Parathyroid adenoma (tissue), 2 donors: ENCODE results near the gene WFS1.

ENCODE experiments used
- H2AFZ ChIP-seq: fragments of 300-600 bp; sonication (generic); one replicate; pipeline ENCODE4 v1.7.0; 2017; ENCODE audit warnings: antibody characterized with exemption, mild to moderate bottlenecking
- H3K27ac ChIP-seq: fragments of 300-600 bp; sonication (generic); one replicate; pipeline ENCODE4 v1.7.0; 2017
- H3K27me3 ChIP-seq: fragments of 300-600 bp; sonication (generic); one replicate; pipeline ENCODE4 v1.7.0; 2017; ENCODE audit warnings: low read length; ENCODE audit not compliant: control insufficient read depth, insufficient read depth
- H3K36me3 ChIP-seq: fragments of 300-600 bp; sonication (generic); one replicate; pipeline ENCODE4 v1.7.0; 2017; ENCODE audit warnings: low read length; ENCODE audit not compliant: control insufficient read depth, insufficient read depth
- H3K4me1 ChIP-seq: fragments of 300-600 bp; sonication (generic); one replicate; pipeline ENCODE4 v1.7.0; 2017; ENCODE audit warnings: control low read depth
- H3K4me2 ChIP-seq: fragments of 300-600 bp; sonication (generic); one replicate; pipeline ENCODE4 v1.7.0; 2017; ENCODE audit warnings: low read length
- H3K4me3 ChIP-seq: fragments of 300-600 bp; sonication (generic); one replicate; pipeline ENCODE4 v1.7.0; 2017; ENCODE audit warnings: low read depth, low read length
- H3K79me2 ChIP-seq: fragments of 300-600 bp; sonication (generic); one replicate; pipeline ENCODE4 v1.7.0; 2017; ENCODE audit warnings: control low read depth
- H3K9ac ChIP-seq: fragments of 300-600 bp; sonication (generic); one replicate; pipeline ENCODE4 v1.7.0; 2017; ENCODE audit warnings: mild to moderate bottlenecking
- H3K9me3 ChIP-seq: fragments of 300-600 bp; sonication (generic); one replicate; pipeline ENCODE4 v1.7.0; 2017; ENCODE audit warnings: low read length; ENCODE audit not compliant: control insufficient read depth
- CTCF ChIP-seq: fragments of 300-600 bp; sonication (generic); IDR thresholded peaks from one replicate; pipeline ENCODE4 v1.7.0; 2017; ENCODE audit warnings: antibody characterized with exemption, mild to moderate bottlenecking
- donor health status: primary hyperparathyroidism.

Gene WFS1

GRCh38 chr4:6293661-6294060, 24.0 kb downstream of the WFS1 start:
- H3K27ac ChIP-seq = no peak overlapping the region
- no peaks in the 10 kb centered on the region for H3K4me1 ChIP-seq
- no peak overlapping the region for H3K4me3 ChIP-seq
- H3K27me3 ChIP-seq = no peaks in the 10 kb centered on the region
- H3K79me2 ChIP-seq = no peaks in the 10 kb centered on the region
- no peaks in the 10 kb centered on the region for H3K9me3 ChIP-seq
- no peak overlapping the region for H2AFZ ChIP-seq
- no peaks in the 10 kb centered on the region for H3K36me3 ChIP-seq
- no peak overlapping the region for H3K4me2 ChIP-seq
- TF ChIP-seq CTCF = no peak
- H3K9ac ChIP-seq = no peak overlapping the region

GRCh38 chr4:6294705-6295421, 25.2 kb downstream of the WFS1 start:
- no peak for TF ChIP-seq CTCF
- no peaks in the 10 kb centered on the region for H3K79me2 ChIP-seq
- H2AFZ ChIP-seq = no peak overlapping the region
- H3K4me1 ChIP-seq = no peaks in the 10 kb centered on the region
- H3K27ac ChIP-seq = no peak overlapping the region
- H3K4me3 ChIP-seq = no peak overlapping the region
- no peak overlapping the region for H3K9ac ChIP-seq
- H3K36me3 ChIP-seq = no peaks in the 10 kb centered on the region
- no peaks in the 10 kb centered on the region for H3K9me3 ChIP-seq
- no peaks in the 10 kb centered on the region for H3K27me3 ChIP-seq
- no peak overlapping the region for H3K4me2 ChIP-seq

GRCh38 chr4:6295495-6295894, 25.8 kb downstream of the WFS1 start:
- no peak overlapping the region for H2AFZ ChIP-seq
- H3K79me2 ChIP-seq = no peaks in the 10 kb centered on the region
- no peak overlapping the region for H3K4me2 ChIP-seq
- H3K4me3 ChIP-seq = no peak overlapping the region
- H3K9ac ChIP-seq = no peak overlapping the region
- no peak overlapping the region for H3K27ac ChIP-seq
- TF ChIP-seq CTCF = no peak
- no peaks in the 10 kb centered on the region for H3K4me1 ChIP-seq
- H3K9me3 ChIP-seq = no peaks in the 10 kb centered on the region
- H3K27me3 ChIP-seq = no peaks in the 10 kb centered on the region
- no peaks in the 10 kb centered on the region for H3K36me3 ChIP-seq

GRCh38 chr4:6296026-6296425, 26.4 kb downstream of the WFS1 start:
- Histone ChIP-seq H3K9ac (no peak overlapping the region), H3K27me3 (no peaks in the 10 kb centered on the region), H3K4me2 (no peak overlapping the region), H3K9me3 (no peaks in the 10 kb centered on the region), H3K4me1 (no peaks in the 10 kb centered on the region), H3K4me3 (no peak overlapping the region), H3K79me2 (no peaks in the 10 kb centered on the region), H3K27ac (no peak overlapping the region), H2AFZ (no peak overlapping the region), H3K36me3 (no peaks in the 10 kb centered on the region)
- TF ChIP-seq CTCF = no peak

- Histone ChIP-seq H3K4me3 (no peak overlapping the region), H3K4me1 (no peaks in the 10 kb centered on the region), H3K9ac (no peak overlapping the region), H3K27ac (no peak overlapping the region), H3K9me3 (no peaks in the 10 kb centered on the region), H3K79me2 (no peaks in the 10 kb centered on the region), H3K36me3 (no peaks in the 10 kb centered on the region), H3K4me2 (no peak overlapping the region), H3K27me3 (no peaks in the 10 kb centered on the region), H2AFZ (no peak overlapping the region)
- TF ChIP-seq CTCF = no peak
Observed at GRCh38 chr4:6297266-6297815, 27.7 kb downstream of the WFS1 start.
